Heart left ventricle (tissue), 16 donors: Measurements from ENCODE around the gene MAGEA4. TPM values are rescaled to one million over a fixed set of nuclear protein-coding genes. Genes with fewer than 3 reads are reported as not detected.

Experiments used
- ATAC-seq, 4 donors: fragments of 200-7000 bp; cut with Tn5 transposase; one replicate each; pipeline ENCODE4 v1.9.1; 2020 to 2022; ENCODE audit warnings: moderate library complexity in 4 of 4, mild to moderate bottlenecking in 3 of 4, moderate number of reproducible peaks in 1 of 4
- DNase-seq, 5 donors: peaks; one replicate each; pipeline ENCODE4 v3.0.0-alpha.2; 2020
- H3K27ac ChIP-seq, 12 donors: fragments of 200-600 bp; sonication (generic) in 4 of 12; one replicate each; pipeline versions ENCODE4 v1.5.0 to v1.8.0; 2016 to 2022; ENCODE audit warnings: mild to moderate bottlenecking in 2 of 12
- H3K27me3 ChIP-seq, 9 donors: fragments of 200-600 bp; sonication (generic) in 2 of 9; one replicate each; pipeline versions ENCODE4 v1.5.1 to v1.8.0; 2016 to 2022; ENCODE audit warnings: mild to moderate bottlenecking in 3 of 9
- H3K36me3 ChIP-seq, 9 donors: fragments of 200-600 bp; sonication (generic) in 2 of 9; one replicate each; pipeline versions ENCODE4 v1.5.0 to v1.8.0; 2018 to 2022; ENCODE audit warnings: mild to moderate bottlenecking in 2 of 9
- H3K4me1 ChIP-seq, 12 donors: fragments of 200-600 bp; sonication (generic) in 4 of 12; one replicate each; pipeline versions ENCODE4 v1.5.0 to v1.8.0; 2016 to 2022; ENCODE audit warnings: mild to moderate bottlenecking in 3 of 12
- H3K4me3 ChIP-seq, 12 donors: fragments of 200-600 bp; sonication (generic) in 4 of 12; one replicate each; pipeline versions ENCODE4 v1.5.0 to v1.8.0; 2017 to 2022; ENCODE audit warnings: mild to moderate bottlenecking in 9 of 12, moderate library complexity in 4 of 12
- H3K9me3 ChIP-seq, 12 donors: fragments of 200-600 bp; sonication (generic) in 4 of 12; one replicate each; pipeline versions ENCODE4 v1.5.0 to v1.8.0; 2016 to 2022; ENCODE audit warnings: mild to moderate bottlenecking in 1 of 12
- POLR2A ChIP-seq, 2 donors: fragments of 450-650 bp; IDR thresholded peaks; one replicate each; pipeline ENCODE4 v1.6.1; 2017; ENCODE audit warnings: antibody characterized with exemption in 2 of 2, mild to moderate bottlenecking in 2 of 2, moderate library complexity in 2 of 2
- WGBS, 4 donors: extraction: QIAGEN DNeasy Blood & Tissue Kit in 2 of 4; methylation state at CpG; one replicate each; pipeline versions ENCODE4 v1.1.5 to v1.1.7; 2013 to 2018; 5-methylcytosine and 5-hydroxymethylcytosine counted together
- intact Hi-C, 10 donors: fragments of 100-400 bp; cut with DNase I; formaldehyde crosslinking; loops; one replicate each; pipeline versions ENCODE4 v1.11.1 to v1.14.2; 2022
- polyA plus RNA-seq, 2 donors: library from polyadenylated mRNA; stranded (reverse); fragments of 200-250 nt; gene quantifications; one replicate each; pipeline ENCODE4 v1.2.3, GENCODE V29; 2013
- total RNA-seq, 9 donors: library from RNA; depleted of rRNA in 2 of 9; stranded (reverse); fragments of >200 nt in 2 of 9; fragmentation: NEBNext Ultra II Directional in 3 of 9; extraction: Animal tissue kit (Norgen Biotek cat#: 25700) in 3 of 9; gene quantifications; one replicate each; pipeline versions ENCODE4 v1.1.0 to v1.2.4, GENCODE V29; 2016 to 2023
- TF ChIP-seq, protein P1 (sequence below), 12 donors: fragments of 200-600 bp; sonication (generic) in 4 of 12; IDR thresholded peaks; one replicate each; pipeline versions ENCODE4 v1.5.0 to v1.8.0; 2018 to 2022; ENCODE audit warnings: antibody characterized with exemption in 12 of 12, mild to moderate bottlenecking in 5 of 12
- donor health status: ischemic (EF 13 %, LVEDD 7.1; RV severe dilation, severe dysfunction).
- donor health status: healthy with polysubstance abuse.
- donor health status: DM: no; HTN: yes; CAD: no.
- donor health status: DM: no; HTN: no; CAD: no.
- donor health status: ischemic (EF 25% LVEDD 6.9; RV normal size, moderate dysfunction).
- donor health status: ischemic (EF 25% LVEDD 5.7; RV mildly dilated, moderate dysfunction).
- donor health status: healthy.
- donor health status: DM: yes; HTN: yes; CAD: no.
- donor health status: ischemic (EF 35%, LVEDD 5.7; RV mildly dilated, moderate dysfunction).
- donor health status: nonischemic (EF 11% LVEDD 7.7; RV severe dilation, severe dysfunction).
- donor health status: DM: yes; HTN: yes; CAD: no.
- donor health status: PGD.
- donor health status: ischemic (EF 29% LVEDD 5.4; RV normal size, mild dysfunction).
- donor health status: nonischemic (EF 23%, LVEDD 6.1; RV moderate dilation, normal function).

Gene MAGEA4
- total and polyA plus RNA-seq, 11 donors, result not detected

DNA sequence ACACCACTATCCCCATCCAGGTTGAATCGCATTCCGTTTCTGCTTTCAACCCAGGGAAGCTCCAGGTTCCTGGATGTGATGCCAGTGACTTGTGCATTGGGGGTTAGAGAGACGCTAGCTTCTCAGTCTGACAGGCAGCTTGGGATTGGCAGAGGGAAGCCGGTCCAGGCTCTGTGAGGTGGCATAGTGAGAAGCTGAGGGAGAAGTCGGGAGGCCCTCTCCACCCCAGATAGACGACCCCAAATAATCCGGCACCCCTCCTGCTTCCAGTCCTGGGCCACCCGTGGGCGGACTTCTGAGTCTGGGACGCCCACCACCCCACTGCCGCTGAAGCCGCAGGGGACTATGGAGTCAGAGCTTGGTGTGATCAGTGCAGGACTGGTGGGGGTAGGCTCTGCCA, 7.4 kb downstream of the MAGEA4 start:
- Histone ChIP-seq H3K36me3 (no peaks in the 10 kb centered on the region), H3K4me3 (no peak overlapping the region), H3K27ac (no peak overlapping the region), H3K4me1 (no peaks in the 10 kb centered on the region), H3K27me3 (no peaks in the 10 kb centered on the region), H3K9me3 (no peaks in the 10 kb centered on the region)
- ATAC-seq, result no peak
- WGBS, 4 donors, result 87 to 95% (median 90%) methylated on average over 6 to 12 of the region's 12 CpGs
- TF ChIP-seq POLR2A (IDR thresholded peaks at IDR 0.05), result no peak
- TF ChIP-seq, protein P1, sequence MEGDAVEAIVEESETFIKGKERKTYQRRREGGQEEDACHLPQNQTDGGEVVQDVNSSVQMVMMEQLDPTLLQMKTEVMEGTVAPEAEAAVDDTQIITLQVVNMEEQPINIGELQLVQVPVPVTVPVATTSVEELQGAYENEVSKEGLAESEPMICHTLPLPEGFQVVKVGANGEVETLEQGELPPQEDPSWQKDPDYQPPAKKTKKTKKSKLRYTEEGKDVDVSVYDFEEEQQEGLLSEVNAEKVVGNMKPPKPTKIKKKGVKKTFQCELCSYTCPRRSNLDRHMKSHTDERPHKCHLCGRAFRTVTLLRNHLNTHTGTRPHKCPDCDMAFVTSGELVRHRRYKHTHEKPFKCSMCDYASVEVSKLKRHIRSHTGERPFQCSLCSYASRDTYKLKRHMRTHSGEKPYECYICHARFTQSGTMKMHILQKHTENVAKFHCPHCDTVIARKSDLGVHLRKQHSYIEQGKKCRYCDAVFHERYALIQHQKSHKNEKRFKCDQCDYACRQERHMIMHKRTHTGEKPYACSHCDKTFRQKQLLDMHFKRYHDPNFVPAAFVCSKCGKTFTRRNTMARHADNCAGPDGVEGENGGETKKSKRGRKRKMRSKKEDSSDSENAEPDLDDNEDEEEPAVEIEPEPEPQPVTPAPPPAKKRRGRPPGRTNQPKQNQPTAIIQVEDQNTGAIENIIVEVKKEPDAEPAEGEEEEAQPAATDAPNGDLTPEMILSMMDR (IDR thresholded peaks at IDR 0.05), result no peak
- intact Hi-C loops, result no loop called here
- DNase-seq, result no peak

GRCh38 chrX:151920530-151920929, 7.8 kb downstream of the MAGEA4 start:
- H3K27me3 ChIP-seq, result no peaks in the 10 kb centered on the region
- intact Hi-C loops, result no loop called here
- 59 to 76% (median 65%) methylated on average over 6 of the region's 6 CpGs for WGBS, 4 donors
- no peak overlapping the region for H3K27ac ChIP-seq
- DNase-seq, result no peak
- H3K9me3 ChIP-seq, result no peaks in the 10 kb centered on the region
- no peak overlapping the region for H3K4me3 ChIP-seq
- no peaks in the 10 kb centered on the region for H3K4me1 ChIP-seq
- no peaks in the 10 kb centered on the region for H3K36me3 ChIP-seq
- no peak for ATAC-seq
- no peak for TF ChIP-seq POLR2A (IDR thresholded peaks at IDR 0.05)
- TF ChIP-seq, protein P1 (IDR thresholded peaks at IDR 0.05), result no peak

GRCh38 chrX:151921292-151921691, 8.6 kb downstream of the MAGEA4 start:
- TF ChIP-seq, protein P1 (IDR thresholded peaks at IDR 0.05), result no peak
- no peak for TF ChIP-seq POLR2A (IDR thresholded peaks at IDR 0.05)
- Histone ChIP-seq H3K27me3 (no peaks in the 10 kb centered on the region), H3K4me3 (no peak overlapping the region), H3K9me3 (no peaks in the 10 kb centered on the region), H3K36me3 (no peaks in the 10 kb centered on the region), H3K27ac (no peak overlapping the region), H3K4me1 (no peaks in the 10 kb centered on the region)
- intact Hi-C loops, result no loop called here
- 84 to 94% (median 86%) methylated on average over 10 of the region's 10 CpGs for WGBS, 4 donors
- ATAC-seq, result no peak
- no peak for DNase-seq

DNA sequence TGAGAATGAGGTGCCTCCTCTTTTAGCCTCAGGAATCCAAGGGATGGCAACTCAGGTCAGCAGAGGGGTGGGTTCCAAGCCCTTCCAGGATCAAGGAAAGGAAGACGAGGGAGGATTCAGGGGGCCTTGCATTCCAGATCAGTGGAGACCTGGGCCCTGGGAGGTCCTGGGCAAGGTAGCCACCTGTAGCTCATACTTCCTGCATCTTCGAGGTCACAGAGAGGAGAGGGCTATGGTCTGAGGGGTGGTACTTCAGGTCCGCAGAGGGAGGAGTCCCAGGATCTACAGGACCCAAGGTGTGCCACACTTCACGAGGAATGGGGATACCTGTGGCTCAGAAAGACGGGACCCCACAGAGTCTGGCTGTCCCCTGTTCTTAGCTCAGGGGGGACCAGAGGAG, 9.2 kb downstream of the MAGEA4 start:
- Histone ChIP-seq H3K4me3 (no peak overlapping the region), H3K36me3 (no peaks in the 10 kb centered on the region), H3K9me3 (no peaks in the 10 kb centered on the region), H3K27me3 (no peaks in the 10 kb centered on the region), H3K4me1 (no peaks in the 10 kb centered on the region), H3K27ac (no peak overlapping the region)
- no peak for TF ChIP-seq POLR2A (IDR thresholded peaks at IDR 0.05)
- TF ChIP-seq, protein P1 (IDR thresholded peaks at IDR 0.05), result no peak
- DNase-seq (no peak), ATAC-seq (no peak)
- WGBS, 4 donors, result 53 to 88% (median 75%) methylated on average over 5 of the region's 5 CpGs
- intact Hi-C loops, result no loop called here
